ENCODE results near the gene GMEB2. TPM values are rescaled to one million over a fixed set of nuclear protein-coding genes. Genes with fewer than 3 reads are reported as not detected.

GMEB2 gene
- total RNA-seq, 1 experiment from 2014 or later = 19.6 TPM

- H3K27ac Mint-ChIP-seq (ENCODE audit: low read depth, unreplicated experiment) = no peak overlapping the region
Observed at GRCh38 chr20:63568170-63568981, 58.5 kb downstream of the GMEB2 start.

GRCh38 chr20:63567386-63568169, 59.3 kb downstream of the GMEB2 start:
- ChIA-PET CTCF (interaction anchor here (1.8 kb wide), 1 partner anchor 13 kb away, joined by 4 read pairs; no protein-coding TSS in a partner anchor), POLR2A (interaction anchor here (0.6 to 1.1 kb wide), 2 partner anchors 13 to 30 kb away, joined by 3 to 4 read pairs; no protein-coding TSS in a partner anchor)
- Mint-ChIP-seq H3K4me1 (ENCODE audit: insufficient read depth, unreplicated experiment) (no peaks in the 10 kb centered on the region), H3K27me3 (ENCODE audit: insufficient read depth, unreplicated experiment) (no peaks in the 10 kb centered on the region), H3K9me3 (ENCODE audit: unreplicated experiment) (no peaks in the 10 kb centered on the region), H3K27ac (ENCODE audit: low read depth, unreplicated experiment) (no peak overlapping the region), H3K36me3 (ENCODE audit: insufficient read depth, unreplicated experiment) (no peaks in the 10 kb centered on the region), H3K4me3 (ENCODE audit: unreplicated experiment) (no peak overlapping the region)
- intact Hi-C loops (cut with micrococcal nuclease) = no loop called here
- no peak for DNase-seq (ENCODE audit: unreplicated experiment)
- TF ChIP-seq CTCF (IDR thresholded peaks at IDR 0.05; ENCODE audit: unreplicated experiment) = no peak
- no TSS peak for BruUV-seq (replicated peaks)

More at GRCh38 chr20:63568170-63568981, 58.5 kb downstream of the GMEB2 start:
- POLR2A ChIA-PET = interaction anchor here (0.7 to 1.1 kb wide), 3 partner anchors 23 to 297 kb away, joined by 3 read pairs; partner anchors contain the start of gene TPD52L2
- no peaks in the 10 kb centered on the region for H3K27me3 Mint-ChIP-seq (ENCODE audit: insufficient read depth, unreplicated experiment)
- no peaks in the 10 kb centered on the region for H3K4me1 Mint-ChIP-seq (ENCODE audit: insufficient read depth, unreplicated experiment)
- H3K4me3 Mint-ChIP-seq (ENCODE audit: unreplicated experiment) = no peak overlapping the region
- CTCF ChIA-PET = interaction anchor here (1.8 kb wide), 1 partner anchor 13 kb away, joined by 4 read pairs; no protein-coding TSS in a partner anchor
- DNase-seq (ENCODE audit: unreplicated experiment) = no peak
- no peaks in the 10 kb centered on the region for H3K9me3 Mint-ChIP-seq (ENCODE audit: unreplicated experiment)
- no peaks in the 10 kb centered on the region for H3K36me3 Mint-ChIP-seq (ENCODE audit: insufficient read depth, unreplicated experiment)
- TF ChIP-seq CTCF (IDR thresholded peaks at IDR 0.05; ENCODE audit: unreplicated experiment) = no peak
- intact Hi-C loops (cut with micrococcal nuclease) = no loop called here
- BruUV-seq (replicated peaks) = no TSS peak

DNA sequence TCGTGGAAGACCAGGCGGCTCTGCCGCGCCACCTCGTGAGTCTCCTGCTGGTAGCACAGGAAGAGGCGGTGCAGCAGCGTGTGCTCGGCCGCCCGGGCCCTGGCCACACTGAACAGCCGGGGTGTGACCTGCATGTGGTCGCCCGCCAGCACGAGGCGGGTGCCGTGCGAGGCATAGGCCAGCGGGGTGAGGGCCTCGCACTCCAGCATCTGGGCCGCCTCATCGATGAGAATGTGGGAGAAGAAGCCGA, 59.8 kb downstream of the GMEB2 start:
- Mint-ChIP-seq H3K4me1 (ENCODE audit: insufficient read depth, unreplicated experiment) (no peaks in the 10 kb centered on the region), H3K4me3 (ENCODE audit: unreplicated experiment) (no peak overlapping the region), H3K9me3 (ENCODE audit: unreplicated experiment) (no peaks in the 10 kb centered on the region), H3K36me3 (ENCODE audit: insufficient read depth, unreplicated experiment) (no peaks in the 10 kb centered on the region), H3K27me3 (ENCODE audit: insufficient read depth, unreplicated experiment) (no peaks in the 10 kb centered on the region), H3K27ac (ENCODE audit: low read depth, unreplicated experiment) (no peak overlapping the region)
- DNase-seq (ENCODE audit: unreplicated experiment) = no peak
- CTCF ChIA-PET = no interaction called here
- intact Hi-C loops (cut with micrococcal nuclease) = no loop called here
- TF ChIP-seq CTCF (IDR thresholded peaks at IDR 0.05; ENCODE audit: unreplicated experiment) = no peak
- BruUV-seq (replicated peaks) = no TSS peak
- POLR2A ChIA-PET = interaction anchor here (1.1 kb wide), 1 partner anchor 29 kb away, joined by 3 read pairs; no protein-coding TSS in a partner anchor

GRCh38 chr20:63566395-63567135, 60.3 kb downstream of the GMEB2 start:
- ChIA-PET POLR2A (no interaction called here), CTCF (no interaction called here)
- no peaks in the 10 kb centered on the region for H3K36me3 Mint-ChIP-seq (ENCODE audit: insufficient read depth, unreplicated experiment)
- no peaks in the 10 kb centered on the region for H3K4me1 Mint-ChIP-seq (ENCODE audit: insufficient read depth, unreplicated experiment)
- no peak for DNase-seq (ENCODE audit: unreplicated experiment)
- H3K9me3 Mint-ChIP-seq (ENCODE audit: unreplicated experiment) = no peaks in the 10 kb centered on the region
- no peaks in the 10 kb centered on the region for H3K27me3 Mint-ChIP-seq (ENCODE audit: insufficient read depth, unreplicated experiment)
- no TSS peak for BruUV-seq (replicated peaks)
- H3K27ac Mint-ChIP-seq (ENCODE audit: low read depth, unreplicated experiment) = no peak overlapping the region
- H3K4me3 Mint-ChIP-seq (ENCODE audit: unreplicated experiment) = no peak overlapping the region
- intact Hi-C loops (cut with micrococcal nuclease) = no loop called here
- no peak for TF ChIP-seq CTCF (IDR thresholded peaks at IDR 0.05; ENCODE audit: unreplicated experiment)
